D341Med (cell line): ENCODE results near the gene COA1.

Experiments
- DNase-seq: peaks from one replicate; pipeline ENCODE4 v3.0.0; 2012; ENCODE audit warnings: low spot score

COA1 gene

DNA sequence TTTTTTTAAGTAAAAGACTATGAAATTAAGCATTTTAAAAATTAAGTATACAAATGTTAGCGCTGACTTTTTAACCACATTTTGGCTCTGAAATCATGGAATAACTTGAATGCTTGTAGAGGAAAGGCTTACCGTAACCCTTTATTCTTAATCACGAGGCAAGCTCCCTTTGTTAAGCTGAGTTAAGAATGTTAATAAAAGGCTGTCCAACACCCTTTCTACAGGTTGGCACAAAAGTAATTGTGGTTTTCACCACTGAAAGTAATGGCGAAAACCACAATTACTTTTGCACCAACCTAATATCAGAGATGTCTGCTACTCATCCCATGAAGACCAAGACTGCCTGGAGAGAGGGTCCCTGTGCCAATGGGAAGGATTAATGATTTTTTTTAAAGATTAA, 75.9 kb downstream of the COA1 start:
- DNase-seq = no peak

DNA sequence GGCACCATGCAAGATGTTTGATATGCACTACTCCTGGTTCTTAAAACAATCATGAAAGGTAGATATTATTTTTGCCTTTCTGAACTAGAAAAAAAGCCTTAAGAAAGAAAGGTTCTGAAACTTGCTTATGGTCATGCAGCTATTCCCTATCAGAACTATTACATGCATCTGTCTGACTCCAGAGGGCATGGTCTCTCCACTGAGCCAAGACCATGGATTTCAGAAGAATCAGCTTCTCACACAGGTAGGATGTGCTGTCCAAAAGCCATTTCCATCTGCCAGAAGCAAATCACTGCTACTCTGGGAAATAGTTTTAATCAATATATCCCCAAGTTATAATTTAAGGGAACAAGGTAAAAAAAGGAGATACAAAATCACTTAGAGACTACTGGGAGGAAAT, 77.0 kb downstream of the COA1 start:
- DNase-seq = no peak

- DNase-seq = no peak
Measured at GRCh38 chr7:43650457-43651052, 78.8 kb downstream of the COA1 start.

DNA sequence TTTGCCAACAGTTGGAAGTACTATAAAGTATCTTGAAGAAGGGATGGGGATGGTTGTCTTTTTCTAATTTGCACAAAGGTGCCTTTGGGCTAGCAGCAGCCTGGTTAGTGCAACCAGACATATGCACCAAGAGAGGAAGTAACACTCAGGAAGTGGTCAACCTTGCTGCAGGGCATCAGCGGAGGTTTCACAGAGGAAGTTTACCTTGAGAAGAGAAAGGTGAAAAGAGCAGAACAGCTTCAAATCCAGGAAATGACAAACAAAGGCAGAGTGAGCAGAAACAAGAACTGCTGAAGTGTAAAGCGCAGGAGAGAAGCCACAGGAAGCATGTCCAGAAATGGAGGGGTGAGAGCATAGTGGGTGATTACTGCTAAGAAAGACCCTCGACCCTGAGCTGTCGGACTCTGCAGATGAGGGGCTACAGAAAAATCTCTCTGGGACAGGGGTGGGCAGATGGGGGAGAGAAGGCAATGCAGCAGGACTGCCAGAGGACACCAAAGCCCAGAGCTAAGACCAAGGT, 79.5 kb downstream of the COA1 start:
- DNase-seq = no peak

DNA sequence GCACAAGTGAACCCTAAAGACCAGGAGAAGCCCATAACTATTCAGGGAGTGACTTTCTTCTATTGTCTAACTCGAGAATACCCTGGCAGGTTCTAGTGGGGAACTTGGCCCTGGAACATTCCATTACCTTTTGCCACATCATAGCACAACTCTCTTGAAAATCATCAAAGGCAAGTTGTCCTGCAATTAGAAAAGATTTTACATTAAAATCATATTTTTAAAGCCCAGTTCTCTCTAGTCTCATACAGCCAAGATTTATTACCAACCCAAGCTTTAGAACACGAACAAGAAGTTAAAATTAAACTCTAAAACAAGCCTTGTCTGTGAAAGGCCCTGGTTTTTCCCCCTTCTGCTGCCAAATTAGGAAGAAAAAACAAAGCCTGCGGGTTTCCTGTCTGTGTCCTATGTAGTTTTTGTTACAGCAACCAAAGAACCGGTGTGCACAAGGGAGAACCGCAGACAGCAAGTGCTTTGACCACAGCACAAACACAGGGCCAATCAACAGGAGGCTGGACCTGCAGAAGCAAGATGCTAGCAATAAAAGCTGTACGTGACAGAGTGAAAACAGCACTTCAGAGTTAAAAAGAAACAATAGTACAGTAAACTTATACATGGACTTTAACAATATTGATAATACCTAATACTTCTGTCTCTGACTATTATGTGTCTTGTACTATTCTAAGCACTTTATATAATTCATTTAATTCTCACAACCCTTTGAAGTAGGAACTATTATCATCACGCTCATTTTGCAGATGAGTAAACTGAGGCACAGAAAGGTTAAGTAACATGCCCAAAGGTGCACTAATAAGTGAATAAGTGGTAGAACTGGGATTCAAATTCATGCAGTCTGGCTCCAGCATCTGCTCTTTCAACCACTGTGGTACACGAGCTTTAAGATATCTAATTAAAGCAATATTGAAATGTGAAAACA, 80.6 kb downstream of the COA1 start:
- DNase-seq = no peak

GRCh38 chr7:43647673-43648472, 81.5 kb downstream of the COA1 start:
- no peak for DNase-seq

GRCh38 chr7:43647339-43647672, 82.0 kb downstream of the COA1 start:
- DNase-seq = no peak

- no peak for DNase-seq
Measured at GRCh38 chr7:43646603-43647338, 82.6 kb downstream of the COA1 start.

DNA sequence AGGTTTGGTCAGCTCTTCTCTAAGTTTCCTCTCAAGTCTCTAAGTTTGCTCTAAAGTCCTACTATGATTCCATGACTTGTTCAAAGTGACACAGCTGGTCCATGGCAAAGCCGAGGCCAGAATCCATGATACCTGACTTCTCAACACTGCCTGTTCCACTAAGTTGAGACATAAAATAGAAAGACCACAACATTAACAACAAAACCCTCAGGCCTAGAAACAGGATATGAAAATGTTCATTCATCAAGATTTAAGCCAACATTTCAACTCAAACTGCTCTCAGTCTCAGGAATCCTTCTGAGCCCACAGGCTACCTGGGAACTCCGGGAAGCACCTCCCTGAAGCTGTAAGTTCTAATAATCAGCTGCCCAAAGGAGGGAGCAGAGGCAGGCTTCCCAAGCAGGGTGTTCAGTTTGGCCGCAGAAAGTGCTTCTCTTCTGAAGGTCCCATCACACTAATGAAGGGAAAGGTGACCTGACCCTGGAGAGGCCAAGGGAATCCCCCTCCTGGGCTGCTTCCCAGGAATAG, 83.6 kb downstream of the COA1 start:
- no peak for DNase-seq

DNA sequence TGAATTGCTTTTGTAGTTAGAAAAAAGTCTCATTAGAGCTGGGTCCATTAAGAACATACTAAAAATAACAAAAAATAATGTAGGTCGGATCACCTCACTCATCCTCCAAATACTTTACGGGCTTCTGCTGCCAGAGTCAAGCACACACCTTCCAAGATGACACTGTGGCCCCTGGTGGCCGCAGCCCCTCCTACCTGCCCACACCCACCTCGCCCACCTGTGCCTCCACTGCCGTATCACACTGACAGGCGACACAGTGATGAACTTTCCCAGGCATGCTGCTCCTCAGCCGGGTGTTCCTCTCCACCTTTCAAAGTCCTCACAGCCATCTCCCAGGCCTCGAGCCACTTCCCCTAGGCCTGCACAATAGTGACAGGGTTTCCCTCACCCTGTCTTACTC, 85.5 kb downstream of the COA1 start:
- DNase-seq = no peak

DNA sequence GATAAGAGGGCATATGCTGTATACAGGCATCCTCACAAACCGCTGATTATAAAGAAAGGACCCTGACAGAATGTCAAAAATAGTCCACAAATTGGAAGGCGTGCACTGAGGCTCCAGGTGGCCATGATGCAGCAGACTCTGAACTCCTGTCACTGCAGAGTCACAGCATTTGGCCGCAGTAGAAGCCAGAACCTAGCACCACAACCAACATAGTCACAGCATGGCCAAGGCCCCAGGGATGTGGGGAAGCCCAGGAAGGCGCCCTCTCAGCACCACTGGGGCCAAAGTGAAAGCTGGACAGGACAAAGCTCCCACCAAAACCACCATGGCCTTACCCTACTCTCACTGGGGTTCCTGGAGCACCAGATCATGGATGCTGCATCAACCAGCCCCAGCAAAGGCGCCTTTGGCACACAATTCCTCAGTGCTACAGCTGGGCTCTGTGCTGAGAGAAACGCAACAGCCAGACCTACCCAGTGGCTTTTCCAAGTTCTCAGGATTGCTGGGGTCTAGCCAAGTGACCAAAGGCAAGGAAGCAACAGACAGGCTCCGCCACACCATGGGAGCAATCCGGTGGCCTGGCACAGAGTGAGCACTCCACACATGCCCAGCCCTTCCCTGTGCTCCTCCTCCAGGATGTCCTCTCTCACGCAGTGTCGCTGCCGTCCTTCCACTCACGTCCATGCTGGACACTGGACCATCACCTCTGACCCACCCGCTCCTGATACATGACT, 86.3 kb downstream of the COA1 start:
- DNase-seq = no peak

DNA sequence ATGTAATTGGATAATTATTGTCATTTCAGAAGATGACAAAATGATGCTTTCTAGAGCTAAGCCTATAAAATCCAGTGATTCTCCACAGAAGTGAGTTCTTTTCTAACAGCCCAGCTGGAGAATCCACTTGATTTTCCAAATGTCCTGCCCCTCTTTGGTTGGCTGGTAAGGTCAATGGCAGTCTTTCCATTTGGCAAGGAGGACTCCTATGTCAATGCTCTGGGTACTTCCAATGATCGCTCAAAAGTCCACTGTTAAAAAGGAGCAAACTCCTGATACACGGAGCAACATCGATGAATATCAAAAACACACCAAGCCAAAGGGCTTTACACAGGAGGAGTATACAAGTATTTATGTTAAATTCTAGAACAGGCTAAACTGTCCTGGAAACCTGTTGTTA, 88.6 kb downstream of the COA1 start:
- no peak for DNase-seq

DNA sequence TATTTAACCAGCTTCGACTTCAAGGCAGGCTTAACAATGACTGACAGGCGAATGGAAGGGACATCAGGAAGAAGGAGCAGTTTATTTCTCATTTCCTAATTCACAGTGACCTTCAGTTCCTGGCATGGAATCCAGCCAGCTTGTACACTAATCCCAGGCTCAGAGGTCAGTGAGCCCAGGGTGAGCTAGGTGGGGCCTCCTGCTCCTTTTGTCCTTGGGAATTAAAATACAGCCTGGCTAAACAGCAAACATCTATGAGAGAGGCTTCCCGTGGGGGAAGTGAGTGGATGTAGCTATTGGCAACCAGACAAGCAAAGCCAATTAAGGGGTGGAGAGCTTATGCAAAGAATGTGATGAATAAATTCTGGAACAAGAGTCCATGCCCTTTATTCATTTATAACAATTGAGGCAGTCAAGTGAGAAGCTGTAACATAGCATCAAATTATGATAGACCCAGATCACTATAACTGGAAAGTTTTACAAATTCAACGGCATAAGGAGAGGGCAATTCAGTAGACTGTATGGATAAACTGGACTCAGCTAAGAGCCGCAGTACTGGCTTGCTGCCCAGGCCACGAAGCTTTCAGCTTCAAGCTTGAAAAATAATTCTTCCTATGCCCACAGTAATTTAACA, 89.3 kb downstream of the COA1 start:
- DNase-seq = peak; percentile 75

DNA sequence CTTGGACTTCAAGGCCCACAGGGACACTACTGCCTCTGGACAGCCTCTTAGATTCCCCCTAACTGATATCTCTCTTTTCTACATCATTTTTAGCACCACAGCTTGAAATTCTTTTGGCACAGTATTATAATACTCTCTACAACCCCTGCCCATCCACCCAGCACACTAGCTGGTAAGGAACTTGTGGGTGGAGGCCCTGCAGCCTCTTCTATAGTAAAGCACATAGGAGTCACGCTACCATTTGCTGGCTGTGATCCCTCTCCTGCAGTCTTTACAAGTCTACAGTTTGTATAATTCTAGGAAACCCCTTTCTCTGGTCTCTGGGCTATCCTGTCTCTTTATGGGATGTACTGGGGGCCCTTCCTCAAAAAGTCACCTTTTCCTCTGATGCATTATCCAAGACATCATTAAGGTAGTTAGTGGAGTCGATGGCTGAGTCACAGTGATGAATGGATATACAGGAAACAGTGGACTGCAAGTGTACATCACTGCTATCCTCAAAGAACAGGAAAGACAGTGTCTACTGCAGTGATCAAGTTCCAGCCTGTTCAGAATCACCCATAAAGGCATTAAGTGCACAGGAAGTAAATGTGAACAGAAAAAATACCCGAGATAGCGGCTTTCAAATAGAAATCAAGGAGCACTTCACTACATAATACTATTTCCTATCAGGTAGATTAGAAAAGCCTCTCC, 92.1 kb downstream of the COA1 start:
- no peak for DNase-seq

GRCh38 chr7:43636093-43636492, 93.2 kb downstream of the COA1 start:
- DNase-seq = no peak

- no peak for DNase-seq
Measured at GRCh38 chr7:43634384-43634783, 94.9 kb downstream of the COA1 start.

GRCh38 chr7:43632746-43633145, 96.6 kb downstream of the COA1 start:
- no peak for DNase-seq

DNA sequence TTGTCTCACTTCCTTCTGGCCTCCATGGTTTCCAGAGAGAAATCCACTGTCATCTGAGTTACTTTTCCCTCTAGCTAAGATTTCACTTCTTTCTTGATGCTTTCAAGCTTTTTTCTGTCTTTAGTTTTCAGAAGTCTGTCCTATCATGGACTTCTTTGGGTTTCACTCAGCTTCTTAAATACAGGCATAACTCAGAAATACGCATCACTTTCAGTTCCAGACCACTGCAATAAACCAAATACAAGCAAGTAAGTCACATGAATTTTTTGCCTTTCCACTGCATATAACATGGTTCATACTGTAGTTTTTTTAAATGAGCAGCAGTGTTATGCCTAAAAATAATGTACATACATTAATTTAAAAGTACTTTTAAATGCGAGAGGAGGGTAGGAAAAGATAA, 97.8 kb downstream of the COA1 start:
- DNase-seq = no peak

DNA sequence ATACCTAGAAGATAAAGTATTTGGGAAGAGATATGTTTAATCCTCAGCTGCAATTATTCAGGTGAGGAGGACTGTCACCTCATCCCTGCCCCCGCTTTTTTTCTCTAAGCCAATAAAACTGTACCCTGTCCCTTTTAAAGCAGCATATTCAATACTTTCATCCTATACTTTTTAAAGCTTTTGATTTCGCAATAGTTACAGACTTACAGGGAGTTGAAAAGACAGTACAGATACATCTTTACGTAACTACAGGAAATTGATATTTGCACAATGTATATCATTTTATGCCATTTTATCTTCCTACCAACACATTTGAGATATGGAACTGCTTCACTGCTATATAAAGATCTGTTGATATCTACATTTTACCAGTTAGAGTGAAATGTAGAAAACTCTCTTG, 98.8 kb downstream of the COA1 start:
- DNase-seq = no peak

DNA sequence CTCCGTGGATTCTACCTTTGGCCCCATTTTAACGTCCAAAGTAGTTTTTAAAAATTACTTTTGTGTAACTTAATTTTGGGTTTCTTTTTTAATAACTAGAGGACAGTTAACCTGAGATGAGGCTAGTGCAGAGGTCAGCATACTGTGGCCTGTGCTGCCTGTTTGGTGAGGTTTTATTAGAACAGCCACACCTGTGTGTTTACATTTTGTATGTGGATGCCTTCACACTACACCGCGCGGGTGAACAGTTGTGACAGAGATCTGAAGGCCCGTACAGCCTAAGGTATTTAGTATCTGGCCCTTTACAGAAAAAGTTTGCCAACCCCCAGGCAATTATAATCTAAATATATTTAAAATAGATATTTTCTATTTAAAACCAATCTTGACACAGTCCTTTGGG, 99.5 kb downstream of the COA1 start:
- no peak for DNase-seq
